ENCODE results near the gene PARP6.
A peak's percentile ranks its signal among the peaks of the same experiment; 100 is the strongest.

DNA sequence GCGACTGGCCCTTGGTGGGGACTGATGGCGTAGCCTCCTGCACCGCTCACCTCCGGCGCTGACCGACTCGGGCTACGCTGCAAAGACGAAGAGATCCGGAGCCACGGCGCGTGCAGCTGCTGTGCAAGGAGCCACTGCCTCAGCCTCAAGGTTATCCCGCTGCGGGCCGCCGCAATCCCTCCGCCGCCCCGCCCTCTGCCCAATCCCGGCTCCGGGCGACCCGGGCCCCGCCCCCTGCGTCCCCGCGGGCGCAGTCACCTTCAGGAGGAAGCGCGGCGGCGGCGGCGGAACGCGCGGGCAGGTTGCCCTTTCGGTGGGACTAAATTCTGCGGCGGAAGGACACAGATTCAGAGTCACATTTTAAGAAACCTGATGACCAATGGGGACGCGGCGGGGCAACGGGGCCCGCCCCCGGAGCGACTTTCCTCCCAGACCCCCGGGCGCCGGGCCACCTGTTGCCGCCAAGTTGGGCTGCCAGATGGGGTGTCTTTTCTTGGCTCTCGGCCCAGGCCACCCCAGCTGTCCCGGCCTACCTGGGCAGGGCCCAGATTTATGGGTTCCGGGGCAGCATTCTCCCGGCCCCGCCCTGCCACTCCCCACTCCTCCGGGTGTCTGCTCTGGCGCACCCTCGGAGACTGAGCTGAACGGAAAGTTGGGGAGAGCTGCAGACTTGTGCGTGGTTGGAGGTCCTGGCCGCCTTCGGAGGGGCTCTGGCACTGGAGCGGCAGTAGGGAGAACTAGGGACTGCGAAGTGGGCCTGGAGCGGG, 41.1 kb downstream of the PARP6 start, which contains the start of gene PKM:
- TF ChIP-seq, protein P1, sequence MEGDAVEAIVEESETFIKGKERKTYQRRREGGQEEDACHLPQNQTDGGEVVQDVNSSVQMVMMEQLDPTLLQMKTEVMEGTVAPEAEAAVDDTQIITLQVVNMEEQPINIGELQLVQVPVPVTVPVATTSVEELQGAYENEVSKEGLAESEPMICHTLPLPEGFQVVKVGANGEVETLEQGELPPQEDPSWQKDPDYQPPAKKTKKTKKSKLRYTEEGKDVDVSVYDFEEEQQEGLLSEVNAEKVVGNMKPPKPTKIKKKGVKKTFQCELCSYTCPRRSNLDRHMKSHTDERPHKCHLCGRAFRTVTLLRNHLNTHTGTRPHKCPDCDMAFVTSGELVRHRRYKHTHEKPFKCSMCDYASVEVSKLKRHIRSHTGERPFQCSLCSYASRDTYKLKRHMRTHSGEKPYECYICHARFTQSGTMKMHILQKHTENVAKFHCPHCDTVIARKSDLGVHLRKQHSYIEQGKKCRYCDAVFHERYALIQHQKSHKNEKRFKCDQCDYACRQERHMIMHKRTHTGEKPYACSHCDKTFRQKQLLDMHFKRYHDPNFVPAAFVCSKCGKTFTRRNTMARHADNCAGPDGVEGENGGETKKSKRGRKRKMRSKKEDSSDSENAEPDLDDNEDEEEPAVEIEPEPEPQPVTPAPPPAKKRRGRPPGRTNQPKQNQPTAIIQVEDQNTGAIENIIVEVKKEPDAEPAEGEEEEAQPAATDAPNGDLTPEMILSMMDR (IDR thresholded peaks at IDR 0.05): peak in 1 of 4 experiments; percentile 16
- peak; percentile 96 for TF ChIP-seq POLR2A (IDR thresholded peaks at IDR 0.05)
- TF ChIP-seq POLR2AphosphoS5 (IDR thresholded peaks at IDR 0.05): peak; percentile 87

Data from prostate gland (tissue), 2 donors.